Glomerular endothelial cell (primary cell): ENCODE results near the gene PEX5L. TPM values are rescaled to one million over a fixed set of nuclear protein-coding genes. Genes with fewer than 3 reads are reported as not detected.

Experiments
- DNase-seq: peaks from one replicate; pipeline ENCODE4 v3.0.0-alpha.2; 2011; ENCODE audit warnings: low read depth, low spot score; ENCODE audit errors: extremely low read depth
- total RNA-seq: library from RNA; depleted of rRNA; stranded (reverse); fragments of >200 nt; gene quantifications from 2 replicates; pipeline ENCODE4 v1.2.3, GENCODE V29; 2015

Gene PEX5L
- total RNA-seq, 1 donor from 2014 or later, result not detected

DNA sequence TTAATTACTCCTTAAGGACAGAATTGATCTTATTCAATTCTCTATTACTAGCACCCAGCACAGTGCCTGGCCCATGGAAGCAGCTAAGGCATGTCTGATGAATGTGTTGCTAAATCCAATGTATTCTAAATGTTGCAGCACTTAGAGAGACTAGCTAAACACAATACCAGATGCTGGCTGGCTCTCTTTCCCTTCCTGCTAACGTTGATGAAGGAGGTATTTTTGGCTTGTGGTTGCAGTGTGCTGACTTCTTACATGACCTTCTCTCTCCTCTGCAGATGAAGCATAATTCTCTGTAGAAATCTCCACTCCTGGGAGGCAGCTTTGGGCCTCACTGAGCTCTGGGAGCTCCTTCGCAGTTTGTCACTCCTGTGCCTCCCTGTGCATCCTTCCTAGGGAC, 183.6 kb downstream of the PEX5L start:
- DNase-seq, result no peak

DNA sequence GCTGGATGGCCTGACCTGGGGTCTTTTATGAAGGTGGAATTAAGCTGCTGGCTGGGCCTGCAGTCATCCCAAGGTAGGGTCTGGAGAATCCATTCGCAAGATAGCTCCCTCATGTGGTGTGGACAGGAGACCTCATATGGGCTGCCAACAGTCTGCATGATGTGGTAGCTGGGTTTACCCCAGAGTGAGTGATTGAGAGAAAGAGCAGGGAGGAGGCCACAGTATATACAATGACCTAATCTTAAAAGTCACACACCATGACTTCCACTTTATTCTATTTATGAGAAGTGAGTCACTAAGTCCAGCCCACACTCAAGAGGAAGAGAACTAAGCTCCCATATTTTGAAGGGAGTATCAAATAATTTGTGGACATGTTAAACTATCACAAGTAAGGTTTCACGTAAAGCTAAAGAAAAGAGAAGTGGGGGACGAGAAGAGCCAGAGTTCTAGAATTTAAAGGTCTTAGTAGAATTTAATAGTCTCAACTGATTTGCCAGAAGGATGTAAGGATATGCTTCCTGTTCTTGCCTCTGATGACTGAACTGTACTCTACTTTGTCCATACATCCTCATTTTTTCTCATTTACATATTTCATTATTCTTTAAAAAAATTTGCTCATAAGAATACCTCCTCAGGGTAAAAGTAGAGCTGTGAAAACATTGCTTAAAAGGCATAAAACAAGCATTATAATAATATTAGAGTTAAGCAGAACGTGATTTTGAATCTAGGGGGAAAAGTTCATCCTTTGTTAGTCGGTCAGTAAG, 184.4 kb downstream of the PEX5L start:
- no peak for DNase-seq

DNA sequence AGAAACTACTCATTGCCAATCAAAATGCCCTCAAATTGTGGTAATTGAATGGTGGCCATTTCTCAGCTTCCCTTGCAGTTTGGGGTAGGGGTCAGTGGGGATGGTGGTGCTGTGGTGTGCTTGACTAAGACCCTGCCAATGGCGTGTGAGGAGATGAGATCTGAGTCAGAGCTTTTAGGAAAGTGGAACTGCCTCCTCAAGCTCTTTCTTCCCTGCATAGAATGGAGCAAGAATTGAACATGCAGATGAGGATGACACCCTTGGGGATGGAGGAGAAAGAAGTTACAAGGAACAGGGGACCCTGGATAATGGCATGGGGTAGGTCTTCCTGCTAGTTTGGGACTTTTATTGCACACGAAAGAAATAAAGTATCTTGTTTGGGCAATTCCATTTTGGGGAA, 188.0 kb downstream of the PEX5L start:
- DNase-seq, result no peak

DNA sequence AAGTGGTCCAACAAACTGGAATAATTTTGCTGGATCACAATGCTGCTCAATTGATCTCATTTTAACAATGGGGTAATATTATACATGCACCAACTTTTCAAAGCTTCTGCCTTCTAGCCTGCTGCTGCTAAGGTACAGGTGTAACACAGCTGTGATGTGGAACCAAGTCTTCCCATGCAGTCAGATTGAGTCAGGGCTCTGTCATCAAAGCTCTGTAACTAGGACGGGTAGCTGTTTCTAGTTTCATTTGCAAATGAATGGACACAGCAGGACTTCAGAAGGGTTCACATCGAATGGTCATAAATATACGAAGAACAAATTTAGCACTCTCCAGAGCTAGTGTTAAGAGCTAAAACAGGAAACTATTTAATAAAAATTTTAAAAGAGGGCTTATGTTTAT, 194.7 kb downstream of the PEX5L start:
- no peak for DNase-seq

DNA sequence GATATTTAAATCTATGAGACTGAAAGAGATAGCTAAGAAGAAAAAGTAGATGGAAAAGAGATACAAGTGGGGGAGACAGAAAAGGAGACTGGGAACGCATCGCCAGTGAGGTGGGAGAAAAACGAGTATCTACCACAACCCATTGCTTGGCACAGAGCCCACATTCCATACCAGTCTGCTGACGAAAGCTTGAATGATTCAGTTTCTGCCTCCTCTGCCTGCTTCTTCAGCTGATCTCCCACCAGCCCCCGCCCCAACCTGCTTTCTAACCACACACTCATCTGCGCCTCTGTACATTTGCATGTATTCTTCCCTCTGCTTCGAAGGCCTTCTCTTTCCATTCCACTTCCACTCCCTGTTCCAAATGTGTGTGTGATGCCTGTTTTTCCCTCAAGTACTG, 195.8 kb downstream of the PEX5L start:
- DNase-seq, result no peak

DNA sequence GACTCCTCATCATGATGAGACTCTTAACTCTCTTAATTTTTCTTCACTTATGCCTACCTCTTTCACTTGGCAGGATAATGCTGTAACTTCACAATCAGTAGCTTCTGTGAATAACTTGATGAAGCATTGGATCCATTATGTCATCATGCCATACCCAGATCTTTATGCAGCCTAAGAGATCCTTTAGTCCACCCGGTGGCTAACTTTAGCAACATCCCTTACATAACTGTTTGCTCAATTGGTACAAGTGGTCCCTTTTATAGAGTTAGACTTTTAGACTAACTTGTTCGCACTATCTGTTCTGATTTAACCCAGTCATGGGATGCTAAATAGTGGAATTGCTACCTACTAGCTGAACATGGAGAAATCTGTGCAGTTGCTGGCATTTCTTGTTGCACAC, 199.4 kb downstream of the PEX5L start:
- no peak for DNase-seq

DNA sequence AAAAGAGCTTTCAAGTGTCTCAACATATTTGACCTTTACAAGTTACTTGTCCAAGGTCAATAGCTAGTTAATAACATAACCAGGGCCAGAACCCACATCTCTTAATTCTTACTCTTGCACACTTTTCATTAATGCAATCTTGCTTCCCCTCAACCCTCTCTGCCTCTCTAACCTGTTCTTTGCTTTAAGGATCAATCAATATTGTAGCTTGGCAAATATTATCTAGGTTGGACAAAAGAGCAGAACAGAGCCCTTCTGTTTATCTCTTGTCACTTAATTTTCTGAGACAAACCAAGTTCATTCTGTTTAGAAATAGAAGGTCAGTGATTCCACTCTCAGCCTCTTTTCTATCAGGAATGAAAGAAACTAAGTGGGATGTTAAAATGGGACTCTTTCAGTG, 203.4 kb downstream of the PEX5L start:
- no peak for DNase-seq

DNA sequence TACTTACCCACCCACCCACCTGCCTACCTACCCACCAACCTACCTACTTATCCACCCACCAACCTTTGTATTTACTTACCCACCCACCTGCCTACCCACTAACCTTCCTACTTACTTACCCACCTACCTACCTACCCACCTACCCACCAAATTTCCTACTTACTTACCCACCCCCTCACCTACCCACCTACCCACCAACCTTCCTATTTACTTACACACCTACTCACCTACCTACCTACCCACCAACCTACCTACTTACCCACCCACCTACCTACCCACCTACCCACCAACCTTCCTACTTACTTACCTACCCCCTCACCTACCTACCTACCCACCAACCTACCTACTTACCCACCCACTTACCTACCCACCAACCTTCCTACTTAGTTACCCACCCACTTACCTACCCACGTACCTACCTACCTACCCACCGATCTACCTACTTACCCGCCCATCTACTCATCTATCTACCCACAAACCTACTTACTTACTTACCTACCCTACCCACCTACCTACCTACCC, 204.3 kb downstream of the PEX5L start:
- DNase-seq, result no peak

DNA sequence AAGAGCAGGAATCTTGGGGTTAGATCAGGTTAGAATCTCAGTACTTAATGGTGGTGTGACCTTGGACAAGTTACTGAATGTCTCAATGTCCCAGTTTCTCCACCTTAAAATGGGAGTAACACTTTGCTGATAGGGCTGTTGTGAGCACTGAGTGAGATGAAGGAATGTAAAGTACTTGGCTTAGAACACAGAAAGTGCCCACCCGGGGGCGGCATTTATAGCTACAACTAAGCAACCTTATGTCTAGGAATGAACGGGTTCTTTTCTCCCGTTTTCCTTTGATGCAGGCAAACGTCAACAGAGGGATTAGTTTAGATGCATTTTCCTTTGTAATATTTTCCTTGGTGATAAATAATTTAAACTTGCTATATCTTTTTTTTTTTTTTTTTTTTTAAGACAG, 207.3 kb downstream of the PEX5L start:
- DNase-seq, result no peak

DNA sequence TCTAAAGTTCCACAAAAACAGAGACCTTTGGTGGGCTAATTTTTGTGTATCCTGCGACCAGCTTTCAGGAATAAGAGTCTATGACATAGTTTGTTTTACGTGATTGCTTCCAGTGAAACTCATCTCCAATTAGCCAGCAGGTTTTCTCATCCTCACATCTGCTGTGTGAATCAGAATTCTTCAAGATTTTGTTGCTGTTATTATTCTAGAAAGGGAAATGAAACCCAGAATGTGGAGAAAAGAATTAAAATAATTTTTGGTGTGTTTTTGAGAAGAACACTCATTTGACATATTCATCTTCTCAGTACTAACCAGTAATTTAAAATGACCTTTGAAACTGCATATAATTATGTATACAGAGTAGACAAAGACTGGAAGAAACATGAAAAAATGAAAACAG, 208.0 kb downstream of the PEX5L start:
- DNase-seq, result no peak

DNA sequence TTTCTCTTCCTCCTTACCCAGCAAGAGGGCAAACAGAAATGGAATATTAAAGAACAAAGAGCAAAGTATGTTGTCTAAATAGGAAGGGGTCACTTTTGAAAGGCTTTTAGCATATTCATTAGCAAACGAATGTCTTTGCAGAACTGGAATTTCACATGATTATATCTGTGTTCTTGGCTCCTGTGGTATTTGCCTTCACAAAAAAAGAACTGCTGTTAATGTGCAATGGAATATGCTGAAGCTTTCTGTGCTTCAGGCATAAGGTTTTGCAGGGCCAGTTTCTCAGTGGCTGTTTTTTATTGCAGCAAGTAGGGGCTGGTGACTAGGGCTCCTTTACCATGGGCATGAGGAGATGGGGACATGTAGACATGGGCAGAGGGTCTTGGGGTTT, 210.5 kb downstream of the PEX5L start:
- no peak for DNase-seq

DNA sequence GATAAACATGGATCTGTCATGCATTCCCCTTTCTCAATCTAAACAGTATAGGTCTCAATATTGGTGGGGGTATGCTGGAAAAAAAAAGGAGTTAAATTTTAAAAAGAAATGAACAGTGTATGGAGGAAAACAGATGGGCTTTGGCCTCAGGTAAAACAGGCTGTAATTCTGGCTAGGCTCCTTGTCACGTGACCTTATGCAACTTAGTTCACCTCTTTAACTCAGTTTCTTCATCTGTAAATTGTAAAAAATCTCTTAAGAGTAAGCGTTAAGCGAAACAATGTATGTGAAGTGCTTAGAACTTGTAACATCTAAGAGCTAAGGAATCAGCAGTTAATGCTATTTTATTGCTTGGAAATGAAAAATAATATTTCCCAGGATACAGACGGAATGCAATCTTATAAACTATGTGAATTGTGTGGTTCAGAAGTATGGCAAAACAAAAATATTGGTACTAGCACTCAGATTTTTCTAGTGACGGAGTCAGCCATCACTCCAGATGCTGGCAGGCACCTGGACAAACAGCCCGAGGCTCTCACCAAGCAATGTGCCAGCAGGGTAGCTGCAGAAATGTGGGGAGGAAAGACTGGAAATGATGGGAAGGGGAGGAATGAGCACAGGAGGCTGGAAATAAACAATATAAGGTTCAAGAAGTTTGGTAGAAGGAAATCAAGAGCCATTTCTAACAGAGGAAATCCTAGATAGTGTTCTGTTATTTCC, 211.1 kb downstream of the PEX5L start:
- DNase-seq, result no peak

DNA sequence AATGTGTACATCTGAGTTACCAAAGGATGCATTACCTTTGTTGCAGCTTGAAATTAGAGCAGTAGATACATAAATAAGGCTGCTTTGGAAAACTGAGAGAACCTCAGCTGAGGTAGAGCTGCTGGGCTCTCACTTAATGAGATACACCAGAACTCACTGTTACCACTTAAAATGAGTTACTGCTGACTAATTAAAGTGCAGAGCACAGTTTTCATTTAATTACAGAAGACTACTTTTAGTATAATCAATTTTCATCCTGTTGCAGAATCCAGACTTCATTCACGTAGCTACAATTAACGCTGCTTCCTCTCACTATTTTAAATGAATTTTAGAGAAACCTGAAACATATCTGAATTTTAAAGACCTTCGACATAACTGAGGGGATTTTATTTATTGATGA, 214.4 kb downstream of the PEX5L start:
- DNase-seq, result no peak

DNA sequence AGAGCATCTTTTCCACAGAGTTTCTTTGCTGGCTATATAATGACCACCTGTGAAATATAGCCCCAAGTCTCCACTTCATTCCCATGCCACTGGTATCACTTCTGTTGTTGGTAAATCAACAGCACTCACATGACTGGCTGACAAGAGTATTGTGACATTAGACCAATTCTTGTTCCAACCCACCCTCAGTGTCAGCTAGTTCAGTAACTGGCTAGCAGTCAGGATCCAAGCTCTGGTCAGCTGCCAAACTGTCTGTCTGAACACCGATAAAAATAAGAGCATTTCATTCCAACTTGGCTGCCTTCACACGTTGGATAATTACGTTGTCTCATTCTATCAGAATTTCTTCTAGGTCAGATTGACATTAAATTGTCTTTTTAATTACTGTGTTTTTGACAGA, 217.4 kb downstream of the PEX5L start:
- no peak for DNase-seq

DNA sequence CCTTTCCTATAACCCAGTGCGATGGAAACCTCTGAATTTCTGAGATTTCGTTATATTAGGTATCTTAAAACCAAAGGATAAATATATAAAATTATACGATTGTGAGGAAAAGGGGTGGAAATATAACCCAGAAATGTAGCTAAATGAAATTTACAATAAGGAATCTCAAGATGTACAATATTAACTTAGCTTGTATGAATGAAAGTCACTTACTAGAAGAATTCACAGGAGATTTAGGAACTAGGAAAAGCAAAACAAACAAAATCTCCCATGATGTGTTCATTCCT, 224.7 kb downstream of the PEX5L start:
- DNase-seq, result no peak

DNA sequence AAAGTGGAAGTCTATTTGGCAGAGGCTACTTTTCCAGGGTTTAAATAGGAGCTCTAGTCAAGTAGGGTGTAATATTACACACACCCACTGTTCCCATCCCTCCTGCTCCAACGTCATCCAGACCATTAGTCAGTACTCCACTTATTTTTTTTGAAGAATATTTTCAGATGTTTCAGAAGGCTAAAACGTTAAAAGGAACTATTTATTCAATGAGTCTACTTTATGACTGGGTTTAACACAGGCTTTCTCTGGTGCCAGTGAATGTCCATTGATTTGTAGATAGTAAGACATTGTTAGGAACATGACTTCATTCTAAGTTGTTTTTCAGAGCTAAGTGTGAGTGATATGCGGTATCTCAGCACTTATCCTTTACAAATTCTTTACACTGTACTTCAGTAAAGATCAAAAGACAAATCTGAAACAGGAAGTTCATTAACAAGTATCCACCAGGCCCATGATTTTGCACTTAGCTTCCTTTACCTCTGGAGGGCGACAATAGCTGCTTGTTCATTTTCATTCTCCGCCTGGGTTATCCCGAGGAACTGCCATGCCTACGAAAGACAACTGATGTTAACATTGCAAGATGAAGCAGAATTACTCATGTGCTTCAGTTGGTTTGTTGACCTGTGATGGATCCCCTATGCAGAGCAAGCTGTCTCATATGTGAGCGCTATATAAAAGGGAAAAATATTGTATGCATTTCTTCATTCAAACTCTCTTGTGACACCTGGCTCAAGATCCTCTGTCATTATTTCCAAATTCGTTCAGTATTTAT, 225.2 kb downstream of the PEX5L start:
- DNase-seq, result peak; percentile 22

DNA sequence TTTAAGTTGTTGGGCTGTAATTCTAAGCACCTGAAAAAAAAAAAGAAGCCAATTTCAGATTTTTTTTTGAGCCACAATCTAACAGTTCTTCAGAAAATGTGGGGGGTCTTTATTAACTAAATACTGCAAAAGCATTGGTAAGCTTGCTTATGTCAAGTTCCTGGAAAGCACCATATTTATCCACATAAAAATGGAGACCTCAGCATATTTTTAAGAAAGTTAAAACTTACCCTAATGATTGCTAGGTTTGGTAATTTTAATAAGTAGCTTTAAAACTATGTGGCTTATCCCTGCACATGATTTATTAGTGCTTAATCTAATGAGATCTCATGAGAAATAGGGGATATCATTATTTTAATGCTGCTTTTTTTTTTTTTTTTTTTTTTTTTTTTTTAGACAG, 227.1 kb downstream of the PEX5L start:
- no peak for DNase-seq

DNA sequence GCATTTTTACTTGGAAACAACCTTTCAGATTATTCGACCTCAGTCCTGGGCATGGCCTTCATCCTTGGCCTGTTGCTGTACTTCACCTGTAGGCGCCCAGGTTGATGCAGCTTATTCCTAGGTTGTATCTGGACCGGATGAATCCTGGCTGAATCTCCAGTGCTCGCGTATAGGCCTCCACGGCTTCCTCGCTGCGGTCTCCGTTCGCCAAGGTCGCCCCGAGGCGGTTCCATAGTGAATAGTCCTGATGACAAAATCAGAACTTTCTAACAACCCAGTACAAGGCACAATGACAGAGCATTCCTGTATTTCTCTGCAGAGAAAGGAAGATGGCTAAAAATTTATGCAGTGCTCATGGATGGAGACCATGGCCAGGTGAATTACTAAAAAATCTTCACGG, 229.1 kb downstream of the PEX5L start:
- no peak for DNase-seq

DNA sequence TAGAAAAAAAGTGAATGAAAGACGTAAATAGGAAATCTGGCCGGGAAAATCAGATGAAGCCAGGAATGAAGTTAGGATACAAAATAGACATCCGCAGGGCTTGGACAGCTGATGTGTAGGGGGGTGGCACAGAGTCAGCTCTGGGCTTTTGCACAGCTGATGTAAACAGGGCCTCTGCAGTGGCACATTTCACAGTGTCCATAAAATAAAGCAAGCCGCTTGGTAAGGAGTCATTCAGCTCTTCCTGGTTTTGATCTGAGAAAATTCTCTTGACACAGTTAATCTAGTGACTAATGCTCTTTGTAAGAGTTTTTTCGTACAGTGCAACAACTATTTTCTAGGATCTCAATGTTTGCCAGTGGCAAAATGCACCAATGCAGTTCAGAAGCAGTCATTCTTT, 230.6 kb downstream of the PEX5L start:
- no peak for DNase-seq

DNA sequence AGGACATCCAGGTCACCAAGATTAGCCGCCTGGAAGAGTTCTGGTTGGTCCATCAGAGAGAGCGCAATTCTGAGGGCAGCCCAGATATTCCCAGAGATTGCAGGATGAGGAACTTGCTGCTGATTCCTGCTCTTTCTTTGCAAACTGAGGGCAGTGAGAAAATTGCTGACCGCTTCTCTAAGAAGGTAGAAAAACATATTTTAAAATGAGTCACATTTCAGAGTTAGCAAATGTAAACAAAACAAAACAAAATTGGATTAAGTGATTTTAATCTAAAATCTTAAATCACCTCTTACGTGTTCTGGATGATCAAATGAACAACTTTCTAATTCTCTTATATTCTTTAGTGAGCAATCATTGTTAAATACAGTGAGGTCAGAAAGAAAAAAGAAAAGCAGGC, 234.9 kb downstream of the PEX5L start:
- no peak for DNase-seq

DNA sequence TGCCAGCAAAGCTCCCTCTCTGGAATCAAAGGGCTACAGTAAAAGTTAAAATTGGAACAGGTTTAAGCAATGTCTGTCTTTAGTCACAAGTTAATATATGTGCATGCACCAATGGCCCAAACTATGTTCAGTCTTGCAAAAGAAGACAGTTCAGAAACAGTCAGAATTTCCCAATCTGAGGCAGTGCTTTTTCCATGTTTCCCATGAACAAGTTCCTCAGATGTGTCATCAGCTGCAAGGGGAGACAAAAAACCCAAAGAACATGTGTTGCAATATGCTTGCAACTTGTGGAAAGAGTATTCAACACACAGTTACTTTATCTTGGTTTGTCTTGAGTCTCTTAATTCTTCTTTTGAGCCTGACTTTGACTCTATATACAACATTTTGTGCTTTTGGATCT, 235.5 kb downstream of the PEX5L start:
- no peak for DNase-seq

DNA sequence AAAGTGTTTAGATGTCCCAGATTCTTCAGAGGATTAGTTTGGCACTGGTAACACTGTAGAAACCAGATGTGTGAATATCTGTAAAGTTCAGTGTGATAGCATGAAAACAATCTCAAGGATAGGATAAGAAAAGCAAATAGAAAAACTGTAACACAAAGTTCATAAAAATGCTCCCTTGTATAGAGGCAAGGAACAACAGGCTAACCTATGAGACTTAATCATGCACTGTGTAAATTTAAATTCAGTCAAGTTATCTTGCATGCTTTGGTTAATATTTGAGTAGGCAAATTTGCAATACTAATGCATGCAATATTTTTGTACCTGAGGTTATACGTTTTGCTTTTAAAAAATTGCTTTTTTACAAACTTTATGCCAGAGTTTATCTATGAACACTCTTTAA, 239.5 kb downstream of the PEX5L start:
- no peak for DNase-seq
